GM13976 (cell line): Measurements from ENCODE around the gene CCNQ.

Experiments
- DNase-seq: peaks from one replicate; pipeline ENCODE4 v3.0.0; 2012; ENCODE audit warnings: low spot score
- in situ Hi-C: fragments of 300-500 bp; cut with MboI; formaldehyde crosslinking; loops from one replicate; pipeline ENCODE4 v1.12.0; 2022; ENCODE audit warnings: low sequenced_read_pairs, mixed read lengths, inconsistent platforms; ENCODE audit not compliant: unreplicated experiment
- TF ChIP-seq, protein P1 (sequence below): IDR thresholded peaks from 2 replicates; pipeline ENCODE4 v1.5.1; 2012; ENCODE audit warnings: borderline replicate concordance, mild to moderate bottlenecking; ENCODE audit not compliant: insufficient read depth; ENCODE audit errors: extremely low read depth, missing control alignments, control extremely low read depth

The CCNQ gene

DNA sequence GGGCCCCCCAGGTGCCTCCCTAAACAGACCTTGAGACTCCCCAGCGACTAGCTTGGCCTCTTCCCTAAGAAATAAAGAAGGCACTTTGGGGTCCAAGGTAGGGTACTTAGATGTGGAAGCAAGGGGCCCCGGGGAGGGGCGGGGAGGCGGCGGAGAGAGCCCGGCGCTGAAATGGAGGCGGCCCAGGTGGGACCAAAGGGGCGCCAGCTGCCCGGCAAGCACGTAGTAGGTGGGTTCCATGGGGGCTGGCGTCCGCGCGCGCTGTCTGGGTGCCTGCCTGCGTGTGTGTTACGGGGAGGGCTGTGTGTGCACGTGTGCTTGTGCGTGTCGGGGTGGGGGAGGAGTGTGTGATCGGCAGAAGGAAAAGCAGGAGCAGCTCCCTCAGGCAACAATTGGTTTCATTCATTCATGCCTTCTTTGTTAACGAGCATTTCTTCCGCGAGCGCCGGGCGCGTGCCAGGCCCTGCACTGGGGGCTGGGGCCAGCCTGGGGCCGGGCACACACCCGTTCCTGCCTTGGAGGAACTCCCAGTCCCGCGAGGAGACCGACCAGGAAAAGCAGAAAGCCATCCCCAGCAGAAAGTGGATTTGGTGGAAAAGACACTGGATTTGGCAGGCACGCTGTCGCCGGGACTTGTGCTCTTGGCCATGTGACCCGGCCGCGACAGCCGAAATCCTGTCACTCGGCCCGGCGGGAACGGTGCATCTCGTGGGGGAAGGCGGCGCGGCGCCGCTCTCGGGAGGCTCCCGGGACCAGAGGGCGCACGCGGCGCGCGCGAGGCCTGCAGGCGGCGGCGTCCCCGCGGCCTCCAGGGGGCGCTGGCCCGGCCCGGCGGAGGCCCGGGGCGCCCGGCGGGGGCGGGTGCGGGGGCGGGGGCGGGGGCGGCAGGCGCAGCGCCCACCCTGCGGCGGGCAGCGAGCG lies 44.8 kb upstream of the CCNQ start:
- peak; percentile 66 for DNase-seq
- in situ Hi-C loops: no loop called here
- TF ChIP-seq, protein P1, sequence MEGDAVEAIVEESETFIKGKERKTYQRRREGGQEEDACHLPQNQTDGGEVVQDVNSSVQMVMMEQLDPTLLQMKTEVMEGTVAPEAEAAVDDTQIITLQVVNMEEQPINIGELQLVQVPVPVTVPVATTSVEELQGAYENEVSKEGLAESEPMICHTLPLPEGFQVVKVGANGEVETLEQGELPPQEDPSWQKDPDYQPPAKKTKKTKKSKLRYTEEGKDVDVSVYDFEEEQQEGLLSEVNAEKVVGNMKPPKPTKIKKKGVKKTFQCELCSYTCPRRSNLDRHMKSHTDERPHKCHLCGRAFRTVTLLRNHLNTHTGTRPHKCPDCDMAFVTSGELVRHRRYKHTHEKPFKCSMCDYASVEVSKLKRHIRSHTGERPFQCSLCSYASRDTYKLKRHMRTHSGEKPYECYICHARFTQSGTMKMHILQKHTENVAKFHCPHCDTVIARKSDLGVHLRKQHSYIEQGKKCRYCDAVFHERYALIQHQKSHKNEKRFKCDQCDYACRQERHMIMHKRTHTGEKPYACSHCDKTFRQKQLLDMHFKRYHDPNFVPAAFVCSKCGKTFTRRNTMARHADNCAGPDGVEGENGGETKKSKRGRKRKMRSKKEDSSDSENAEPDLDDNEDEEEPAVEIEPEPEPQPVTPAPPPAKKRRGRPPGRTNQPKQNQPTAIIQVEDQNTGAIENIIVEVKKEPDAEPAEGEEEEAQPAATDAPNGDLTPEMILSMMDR: no peak

DNA sequence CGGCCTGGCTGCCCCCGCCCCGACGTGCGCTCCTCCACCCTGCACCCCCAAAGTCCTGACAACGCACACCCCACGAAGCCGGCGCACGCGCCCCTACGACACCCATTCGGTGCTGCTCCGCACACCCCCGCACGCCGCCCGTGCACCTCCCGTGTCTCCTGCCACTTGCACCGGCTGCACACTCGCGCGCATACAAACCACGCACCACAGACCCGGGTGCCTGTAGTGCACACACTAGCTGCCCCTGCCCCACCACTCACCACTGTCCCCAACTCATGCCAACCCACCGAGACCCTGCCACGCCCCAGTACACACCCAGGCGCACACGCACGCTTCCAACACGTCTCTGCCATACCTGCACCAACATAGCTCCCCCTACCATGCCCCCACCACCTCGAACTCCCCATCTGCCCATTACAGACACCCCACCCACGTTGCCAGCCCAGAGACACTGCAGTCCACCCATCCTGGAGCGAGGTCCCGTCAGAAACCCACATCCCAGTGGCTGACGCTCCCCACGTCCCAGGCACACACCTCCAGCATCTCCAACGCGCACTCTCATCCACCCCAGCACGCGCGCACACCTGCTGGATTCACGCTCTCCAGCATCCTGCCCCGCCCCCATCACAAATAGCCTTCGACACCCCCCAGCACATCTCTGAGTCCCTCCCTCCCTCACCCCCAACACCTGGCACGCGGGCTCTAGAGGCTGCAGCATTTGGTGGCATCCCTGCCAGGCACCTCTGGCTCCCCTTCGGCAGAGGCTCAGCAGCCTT lies 43.9 kb upstream of the CCNQ start:
- in situ Hi-C loops: no loop called here
- DNase-seq: no peak
- TF ChIP-seq, protein P1: no peak

DNA sequence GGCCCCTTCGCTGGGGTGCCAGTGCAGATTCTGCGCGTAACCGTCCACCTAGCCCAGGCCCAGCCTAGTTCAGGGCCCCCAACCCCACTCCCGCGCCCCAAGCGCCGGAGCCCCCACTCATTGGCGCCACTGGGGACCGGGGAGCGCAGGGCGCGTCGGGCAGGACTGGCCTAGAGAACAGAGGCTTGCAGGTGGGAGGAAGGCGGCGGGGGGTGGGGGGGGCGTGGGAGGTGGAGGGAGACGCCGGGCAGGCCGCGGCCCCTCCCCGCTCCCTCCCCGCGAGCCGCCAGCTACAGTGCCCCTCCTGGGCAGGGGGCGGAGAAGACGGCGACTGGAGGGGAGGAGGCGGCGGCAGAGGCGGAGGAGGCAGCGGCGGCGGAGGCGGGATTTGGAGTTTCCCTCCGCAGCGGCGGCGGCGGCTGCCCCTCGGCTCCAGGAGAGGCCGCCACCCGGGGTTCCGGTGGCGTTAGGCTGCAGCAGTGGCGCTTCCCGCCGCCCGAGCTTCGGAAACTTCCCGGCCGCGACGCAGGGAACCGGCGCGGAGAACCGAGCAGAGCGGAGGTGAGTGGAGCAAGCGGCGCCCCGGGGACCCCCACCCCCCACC lies 43.2 kb upstream of the CCNQ start:
- in situ Hi-C loops: no loop called here
- TF ChIP-seq, protein P1: no peak
- DNase-seq: no peak

DNA sequence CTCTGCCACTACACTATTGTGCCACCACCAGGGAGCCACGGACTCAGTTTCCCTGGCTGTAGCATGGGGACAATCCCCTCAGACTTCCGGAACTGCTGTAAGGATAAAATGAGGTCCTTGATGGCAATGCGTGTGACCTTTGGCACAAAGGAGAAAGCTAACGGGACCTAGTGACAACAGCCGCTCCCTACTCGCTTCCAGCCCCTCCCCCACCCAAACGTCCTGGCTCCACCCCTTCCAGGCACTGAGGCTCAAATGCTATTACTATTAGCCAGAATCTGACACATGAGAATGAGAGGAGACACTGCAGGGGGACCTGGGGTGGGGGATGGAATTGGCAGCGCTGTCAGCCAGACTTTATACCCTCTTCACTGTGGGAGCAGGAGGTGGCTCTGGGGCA lies 42.7 kb upstream of the CCNQ start:
- no peak for DNase-seq
- TF ChIP-seq, protein P1: no peak
- in situ Hi-C loops: no loop called here

DNA sequence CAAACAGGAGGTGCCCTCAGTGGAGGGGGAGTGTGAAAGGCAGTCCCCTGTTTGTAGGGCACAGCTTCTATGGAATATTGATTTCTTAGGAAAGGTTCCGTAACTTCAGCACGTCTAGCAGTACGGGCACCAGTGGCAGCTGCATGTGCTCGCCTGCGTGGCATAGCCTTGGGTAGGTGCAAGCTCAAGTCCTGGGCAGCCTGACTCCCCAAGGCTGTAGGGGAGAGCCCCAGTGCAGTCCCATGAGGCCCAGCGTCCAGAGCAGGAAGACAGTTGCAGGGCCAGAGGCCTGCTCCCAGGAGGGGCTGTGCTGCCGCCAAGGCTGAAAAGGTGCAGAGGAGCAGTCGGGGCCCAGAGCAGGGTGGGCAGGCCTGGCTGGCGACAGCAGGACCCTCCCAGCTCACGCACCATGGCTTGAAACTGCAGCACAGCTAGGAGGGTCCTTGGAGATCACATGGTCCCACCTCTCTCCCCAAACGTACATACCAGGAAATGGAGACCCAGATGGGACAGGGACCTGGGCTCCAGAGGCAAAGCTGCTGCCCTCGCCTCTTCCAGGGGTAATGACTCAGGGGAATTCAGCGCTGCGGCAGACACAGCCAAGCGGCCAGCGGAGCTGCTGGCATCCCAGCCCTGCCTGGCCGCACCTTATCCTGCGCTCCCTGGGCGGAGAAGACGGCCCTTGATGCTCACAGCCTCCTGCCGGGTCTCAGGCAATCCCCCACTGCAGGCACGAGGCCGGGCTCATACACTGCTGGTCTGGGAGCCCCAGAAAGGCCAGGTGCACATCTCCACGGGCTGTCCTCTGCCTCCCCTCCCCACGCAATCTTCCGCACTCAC lies 42.0 kb upstream of the CCNQ start:
- DNase-seq: no peak
- TF ChIP-seq, protein P1: no peak
- in situ Hi-C loops: no loop called here
